ENCODE measurements around the gene RASL10B.
"Not testable (repeated sequence)": the region's sequence is repeated elsewhere in the genome, so short reads cannot be mapped to it uniquely, and the experiment has no call there.

RASL10B gene

DNA sequence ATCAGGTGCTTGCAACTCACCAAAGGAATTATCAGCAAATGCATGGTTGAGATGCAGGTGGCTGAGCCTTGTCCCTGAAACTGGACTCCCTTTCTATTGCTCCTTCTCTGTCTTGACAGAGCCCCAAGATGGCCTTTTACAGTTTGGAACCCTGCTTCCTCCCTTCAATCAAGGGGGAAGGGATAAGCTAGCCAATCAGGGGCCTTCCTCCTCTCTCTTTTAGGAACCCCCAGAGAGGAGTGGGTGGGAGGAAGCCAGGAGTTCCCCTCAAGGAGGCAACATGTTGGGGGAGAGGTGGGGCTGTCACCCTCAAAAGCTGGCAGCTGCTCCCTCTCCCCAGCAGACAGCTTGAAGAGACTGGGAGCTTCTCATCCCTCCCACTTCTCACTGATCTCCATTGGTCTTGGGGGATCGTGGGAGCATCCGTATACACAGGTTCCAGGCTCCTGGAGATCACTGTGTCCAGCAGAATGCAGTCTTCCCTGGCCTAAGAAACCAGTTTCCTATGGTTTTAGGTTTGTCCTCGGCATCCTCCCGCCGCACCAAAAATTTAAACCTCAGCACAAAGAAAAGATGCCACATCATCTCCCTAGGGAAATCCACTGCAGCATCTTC, 7.2 kb downstream of the RASL10B start:
- H3K4me3 ChIP-seq (ENCODE audit: low read length), result no peak overlapping the region

DNA sequence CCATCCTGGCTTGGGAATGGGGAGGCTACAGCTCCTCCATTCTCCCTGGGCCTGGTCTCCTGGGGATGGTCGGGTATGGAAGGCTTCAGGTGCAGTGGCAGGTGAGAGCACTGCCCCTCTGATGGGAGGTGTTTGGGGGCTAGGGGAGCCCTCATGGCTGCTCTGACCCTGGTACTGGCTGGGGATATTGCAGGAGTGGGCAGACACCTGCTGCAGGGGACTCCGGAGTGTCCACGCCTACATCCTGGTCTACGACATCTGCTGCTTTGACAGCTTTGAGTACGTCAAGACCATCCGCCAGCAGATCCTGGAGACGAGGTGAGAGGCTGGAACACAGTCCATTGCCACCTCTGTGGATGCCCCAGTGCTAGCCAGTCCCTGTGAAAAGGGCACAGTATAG, 8.8 kb downstream of the RASL10B start:
- no peak overlapping the region for H3K4me3 ChIP-seq (ENCODE audit: low read length)
- no peak for DNase-seq (ENCODE audit: low read depth, low spot score)

More for the DNA sequence above, 7.2 kb downstream of the RASL10B start:
- DNase-seq (ENCODE audit: low read depth, low spot score), result no peak

DNA sequence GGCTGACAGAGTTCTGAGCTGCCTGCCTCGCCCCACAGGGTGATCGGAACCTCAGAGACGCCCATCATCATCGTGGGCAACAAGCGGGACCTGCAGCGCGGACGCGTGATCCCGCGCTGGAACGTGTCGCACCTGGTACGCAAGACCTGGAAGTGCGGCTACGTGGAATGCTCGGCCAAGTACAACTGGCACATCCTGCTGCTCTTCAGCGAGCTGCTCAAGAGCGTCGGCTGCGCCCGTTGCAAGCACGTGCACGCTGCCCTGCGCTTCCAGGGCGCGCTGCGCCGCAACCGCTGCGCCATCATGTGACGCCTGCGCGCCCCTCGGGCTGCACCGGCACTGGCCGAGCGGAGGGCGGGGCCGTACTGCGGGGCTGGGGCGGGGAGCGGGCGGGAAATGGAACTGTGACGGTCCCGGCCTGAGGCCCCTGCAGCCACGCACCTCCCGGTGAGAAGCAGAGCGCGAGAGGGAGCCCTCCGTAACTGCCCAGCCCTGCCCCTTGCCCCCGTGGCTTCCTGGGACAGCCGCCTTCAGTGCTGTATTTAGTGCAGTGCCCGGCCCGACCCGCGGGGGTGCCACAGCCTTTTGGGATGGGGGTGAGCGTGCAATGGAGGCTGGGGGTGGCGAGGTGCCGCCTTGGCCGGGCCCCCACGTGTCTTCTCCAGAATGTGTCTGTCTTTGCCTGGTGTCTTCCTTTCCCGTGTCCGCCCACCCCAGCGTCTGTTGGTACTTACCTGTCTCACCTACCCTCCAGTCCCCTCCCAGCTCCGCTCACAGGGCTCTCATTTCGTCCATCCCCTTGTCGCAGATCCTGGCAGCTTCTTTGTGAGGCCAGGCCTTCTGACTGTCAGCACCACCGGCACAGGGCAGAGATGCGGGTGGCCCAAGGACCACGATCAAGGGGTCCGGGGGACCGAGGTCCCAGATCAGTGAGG, 9.8 kb downstream of the RASL10B start:
- DNase-seq (ENCODE audit: low read depth, low spot score), result no peak
- no peak overlapping the region for H3K4me3 ChIP-seq (ENCODE audit: low read length)

DNA sequence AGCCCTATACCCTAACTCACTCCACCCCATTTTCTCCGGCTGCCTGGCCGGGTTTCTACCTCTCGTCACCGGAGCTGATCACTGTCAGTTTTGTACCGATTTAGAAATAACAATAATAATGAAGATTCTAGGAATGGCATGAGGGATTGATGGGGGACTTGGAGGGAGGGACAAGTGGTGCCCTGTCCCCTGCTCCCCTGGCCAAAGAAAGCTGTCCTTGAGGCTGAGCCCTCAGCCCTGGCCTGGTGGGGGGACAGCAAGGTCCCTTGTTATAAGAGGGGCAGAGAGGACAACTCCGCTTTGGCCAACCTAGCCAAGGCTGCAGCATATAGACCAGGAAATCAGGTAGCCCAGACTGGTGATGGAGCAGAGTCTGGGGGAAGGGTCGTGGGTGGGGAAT, 11.1 kb downstream of the RASL10B start:
- no peak for DNase-seq (ENCODE audit: low read depth, low spot score)
- no peak overlapping the region for H3K4me3 ChIP-seq (ENCODE audit: low read length)

DNA sequence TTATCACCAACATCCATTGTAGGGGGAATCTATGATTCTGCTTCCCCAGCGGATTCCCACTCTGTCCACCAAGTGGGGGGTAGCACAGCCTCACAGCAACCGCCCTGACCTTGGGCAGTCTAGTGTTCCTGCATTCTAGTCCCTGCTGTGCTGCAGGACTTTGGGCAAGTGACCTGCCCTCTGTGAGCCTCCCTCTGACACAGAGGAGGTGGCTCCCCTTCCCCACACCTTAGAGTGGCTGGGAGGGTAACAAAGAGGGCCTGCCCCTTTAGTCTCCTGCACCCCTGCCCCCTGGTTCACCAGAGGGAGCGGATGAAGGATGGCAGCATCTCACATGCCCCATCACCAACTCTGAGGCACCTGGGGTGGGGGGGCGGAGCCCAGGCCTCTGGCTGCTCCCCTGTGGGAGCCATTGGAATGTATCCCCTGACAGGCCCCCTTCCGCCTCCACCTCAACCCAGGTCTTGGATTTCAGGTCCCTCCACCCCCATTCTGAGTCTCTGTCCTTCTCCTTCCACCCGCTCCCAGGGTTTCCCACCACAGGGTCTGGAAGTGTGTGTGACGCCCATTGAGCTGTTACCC, 11.5 kb downstream of the RASL10B start:
- no peak overlapping the region for H3K4me3 ChIP-seq (ENCODE audit: low read length)
- DNase-seq (ENCODE audit: low read depth, low spot score), result no peak

DNA sequence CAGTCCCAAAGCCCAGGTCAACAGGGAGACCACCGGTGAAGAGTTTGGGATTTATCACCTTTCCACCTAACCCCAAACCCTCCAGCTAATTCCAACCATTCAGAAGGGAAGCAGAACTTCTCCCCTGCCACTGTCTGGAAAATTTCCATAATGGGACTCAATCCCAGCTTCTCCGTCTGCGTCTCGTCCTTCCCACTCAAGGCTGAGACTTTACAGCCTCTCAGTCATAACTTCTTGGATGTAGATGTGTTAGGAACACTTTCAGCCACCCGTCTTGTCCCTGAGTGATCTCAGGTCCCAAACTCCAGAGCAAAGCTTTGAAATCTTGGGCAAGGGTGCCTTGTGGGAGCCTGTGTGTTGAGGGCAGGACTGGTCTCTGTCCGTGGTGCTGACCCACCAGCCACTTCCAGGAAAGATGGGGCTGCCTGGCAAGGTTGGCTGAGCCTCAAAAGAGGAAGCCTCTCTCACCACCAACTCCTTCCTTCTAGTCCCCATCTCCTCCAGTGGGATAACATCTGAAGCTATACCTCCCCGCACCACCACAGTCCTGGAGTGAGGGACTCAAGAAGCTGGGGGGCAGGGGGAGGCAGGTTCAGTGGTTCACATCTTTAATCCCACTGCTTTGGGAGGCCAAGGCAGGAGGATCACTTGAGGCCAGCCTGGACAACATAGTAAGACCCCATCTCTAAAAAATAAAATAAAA, 12.3 kb downstream of the RASL10B start:
- H3K4me3 ChIP-seq (ENCODE audit: low read length), result no peak overlapping the region
- peak; percentile 18 for DNase-seq (ENCODE audit: low read depth, low spot score)

DNA sequence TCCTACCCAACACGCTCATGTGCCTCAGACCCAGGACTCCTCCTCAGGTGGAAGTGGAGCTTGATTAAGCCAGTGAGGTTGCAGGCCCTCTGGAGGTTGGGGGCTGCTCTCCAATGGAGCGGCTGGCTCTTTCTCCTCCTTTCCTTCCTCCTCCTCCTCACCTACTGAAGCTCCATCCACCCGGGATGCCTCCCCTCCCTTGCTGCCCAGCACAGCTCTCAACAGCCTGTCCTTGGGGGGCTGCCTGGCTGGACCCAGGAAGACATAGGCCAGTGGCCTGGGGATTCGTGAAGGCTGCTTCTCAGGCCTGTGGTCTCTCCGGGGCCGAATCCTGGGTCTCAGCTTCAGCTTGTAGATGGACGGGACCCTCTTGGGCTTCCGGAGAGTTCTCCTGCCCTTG, 13.4 kb downstream of the RASL10B start:
- DNase-seq (ENCODE audit: low read depth, low spot score), result no peak
- no peak overlapping the region for H3K4me3 ChIP-seq (ENCODE audit: low read length)

DNA sequence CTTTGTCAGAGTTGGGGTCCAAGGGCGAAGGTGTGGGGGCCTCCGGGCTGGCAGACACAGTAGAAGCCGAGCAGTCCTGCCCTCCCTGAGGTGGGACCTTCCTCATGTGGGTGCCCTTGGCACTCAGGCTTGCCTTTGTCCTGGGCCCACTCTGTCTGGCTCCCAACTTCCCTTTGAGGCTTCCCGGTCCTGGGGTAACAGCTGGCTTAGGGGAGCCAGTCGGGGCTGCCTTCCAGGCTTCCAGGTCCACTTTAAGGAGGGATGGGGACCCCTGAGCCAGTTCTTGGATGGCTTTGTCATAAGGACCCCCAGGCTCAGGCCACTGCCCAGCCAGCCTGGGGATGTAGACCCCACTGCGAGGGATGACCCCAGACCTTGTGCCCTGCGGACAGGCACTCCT, 13.8 kb downstream of the RASL10B start:
- DNase-seq (ENCODE audit: low read depth, low spot score), result no peak
- H3K4me3 ChIP-seq (ENCODE audit: low read length), result no peak overlapping the region

DNA sequence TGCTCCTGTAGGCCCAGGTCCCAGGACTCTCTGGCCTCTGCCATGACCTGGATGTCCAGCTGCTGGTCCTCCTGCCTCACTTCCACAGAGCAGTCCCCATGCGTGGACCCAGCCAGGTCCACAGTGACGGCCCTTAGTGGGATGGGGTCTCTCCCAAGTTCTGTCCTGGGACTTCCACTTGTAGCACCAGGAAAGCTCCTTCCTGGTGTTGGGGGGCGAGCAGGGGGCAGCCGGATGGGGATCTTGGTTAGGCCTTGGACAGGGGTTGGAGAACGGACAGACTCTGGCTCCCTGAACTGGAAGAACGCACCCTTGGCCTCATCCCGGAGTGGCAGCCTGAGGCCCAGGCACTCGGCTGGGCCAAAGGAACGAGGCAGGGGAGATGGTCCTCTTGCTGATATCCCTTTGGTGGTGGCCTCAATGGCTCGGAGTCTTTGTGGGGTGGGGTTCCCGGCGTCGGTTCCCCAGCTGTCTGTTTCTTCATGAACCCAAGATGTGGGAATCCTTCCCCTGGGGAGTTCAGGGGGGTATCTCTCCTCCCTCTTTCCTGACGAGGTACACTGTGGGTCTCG, 14.4 kb downstream of the RASL10B start:
- H3K4me3 ChIP-seq (ENCODE audit: low read length), result no peak overlapping the region
- no peak for DNase-seq (ENCODE audit: low read depth, low spot score)

DNA sequence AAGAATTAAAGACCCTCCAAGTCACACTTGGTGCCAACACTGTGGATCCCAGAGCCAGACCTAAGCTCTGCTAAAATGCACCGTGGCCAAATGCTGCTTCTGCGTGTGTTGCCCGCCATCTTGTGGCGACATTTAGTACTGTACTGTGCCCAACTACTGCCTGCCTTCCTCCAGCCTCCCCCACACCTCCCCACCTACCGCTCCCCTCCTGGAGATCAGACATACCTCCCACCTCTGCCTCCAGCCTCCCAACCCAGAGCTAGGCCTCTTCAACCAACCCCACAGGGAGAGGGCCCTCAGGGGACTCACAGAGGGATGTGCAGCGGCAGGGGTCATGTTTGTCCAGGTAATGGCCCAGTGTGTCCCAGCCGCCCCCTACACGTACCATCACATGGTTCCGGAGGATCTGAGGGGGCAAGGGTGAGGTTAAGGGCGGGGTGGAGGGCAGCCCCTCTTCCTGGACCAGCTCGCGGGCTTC, 16.1 kb downstream of the RASL10B start:
- DNase-seq (ENCODE audit: low read depth, low spot score), result peak; percentile 75
- no peak overlapping the region for H3K4me3 ChIP-seq (ENCODE audit: low read length)

DNA sequence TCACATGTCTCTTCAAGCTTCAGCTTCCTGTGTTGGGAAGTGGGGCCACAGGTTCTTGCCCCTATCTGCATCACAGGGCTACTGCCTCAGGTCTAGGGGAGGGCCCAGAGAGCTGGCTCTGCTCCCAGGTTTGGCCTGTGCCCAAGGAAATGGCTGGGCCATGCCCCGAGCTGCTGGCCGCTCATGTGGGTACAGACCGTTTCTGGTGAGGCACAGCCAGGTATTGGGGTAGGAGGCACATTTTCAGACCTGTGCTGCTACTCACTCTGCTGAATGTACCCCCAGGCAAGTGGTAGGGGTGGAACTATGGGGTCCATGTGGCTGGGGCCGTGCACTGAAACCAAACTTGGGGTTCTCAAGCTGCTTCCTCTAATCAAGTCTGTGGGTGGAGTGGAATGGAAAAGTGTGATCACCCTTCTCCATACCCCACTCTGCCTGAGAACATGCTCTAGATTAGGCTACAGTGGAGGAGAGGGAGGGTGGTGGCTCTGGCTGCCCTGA, 17.0 kb downstream of the RASL10B start:
- no peak overlapping the region for H3K4me3 ChIP-seq (ENCODE audit: low read length)
- no peak for DNase-seq (ENCODE audit: low read depth, low spot score)

DNA sequence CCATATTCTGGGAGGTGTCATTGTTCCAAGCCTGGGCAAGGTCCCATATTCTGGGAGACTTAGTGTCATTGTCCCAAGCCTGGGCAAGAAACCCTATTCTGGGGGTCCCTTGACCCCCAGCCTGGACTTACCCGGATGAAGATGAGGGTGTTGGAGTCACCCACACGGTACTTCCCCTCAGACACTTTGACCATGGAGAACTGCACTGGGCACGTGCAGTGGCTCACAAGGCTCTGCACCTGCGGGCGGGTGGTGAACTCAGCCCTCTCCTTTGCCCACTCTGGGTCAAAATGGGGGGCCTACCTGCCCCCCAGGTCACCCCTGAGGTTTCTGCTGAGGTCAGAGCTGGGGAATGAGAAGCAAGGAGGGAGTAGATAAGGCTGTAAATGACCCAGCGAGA, 17.5 kb downstream of the RASL10B start:
- DNase-seq (ENCODE audit: low read depth, low spot score), result no peak
- H3K4me3 ChIP-seq (ENCODE audit: low read length), result no peak overlapping the region

DNA sequence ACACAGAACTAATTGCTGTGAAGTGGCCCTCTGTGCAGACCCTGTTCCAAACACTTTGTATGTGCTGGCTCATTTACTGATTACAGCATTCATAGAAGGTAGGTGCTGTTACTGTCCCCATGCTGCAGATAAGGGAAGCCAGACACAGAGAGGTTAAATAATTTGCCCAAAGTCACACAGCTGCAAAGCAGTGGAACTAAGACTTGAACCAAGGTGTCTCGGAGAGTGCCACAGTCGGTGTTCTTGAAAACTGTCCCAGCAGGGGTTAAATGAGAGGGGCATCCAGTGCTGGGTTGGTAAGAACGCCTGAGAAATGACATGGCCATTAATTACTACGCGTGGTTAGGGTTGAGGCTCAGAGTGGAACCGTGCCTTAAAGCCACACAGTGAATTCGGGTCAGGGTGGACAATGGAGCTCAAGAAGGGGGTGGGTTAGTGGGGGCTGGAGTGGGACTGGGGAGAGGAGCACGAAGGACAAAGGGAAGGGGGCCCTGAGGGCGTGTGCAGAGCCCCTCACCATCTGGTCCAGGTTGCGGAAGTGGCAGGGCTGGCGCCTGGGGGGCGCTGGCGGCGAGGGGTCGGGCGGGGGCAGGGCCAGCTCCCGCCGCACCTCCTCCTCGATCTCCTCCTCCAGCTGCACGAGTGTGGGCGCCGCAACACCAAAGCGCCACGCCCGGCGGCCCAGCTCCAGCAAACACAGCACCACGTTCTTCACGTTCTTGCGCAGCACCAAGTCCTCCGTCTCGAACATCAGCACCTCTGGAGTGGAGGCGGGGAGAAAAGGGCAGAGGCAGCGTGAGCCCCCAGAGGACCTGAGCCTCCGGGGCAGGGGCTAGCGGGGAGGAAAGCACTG, 18.3 kb downstream of the RASL10B start:
- DNase-seq (ENCODE audit: low read depth, low spot score), result no peak
- no peak overlapping the region for H3K4me3 ChIP-seq (ENCODE audit: low read length)

DNA sequence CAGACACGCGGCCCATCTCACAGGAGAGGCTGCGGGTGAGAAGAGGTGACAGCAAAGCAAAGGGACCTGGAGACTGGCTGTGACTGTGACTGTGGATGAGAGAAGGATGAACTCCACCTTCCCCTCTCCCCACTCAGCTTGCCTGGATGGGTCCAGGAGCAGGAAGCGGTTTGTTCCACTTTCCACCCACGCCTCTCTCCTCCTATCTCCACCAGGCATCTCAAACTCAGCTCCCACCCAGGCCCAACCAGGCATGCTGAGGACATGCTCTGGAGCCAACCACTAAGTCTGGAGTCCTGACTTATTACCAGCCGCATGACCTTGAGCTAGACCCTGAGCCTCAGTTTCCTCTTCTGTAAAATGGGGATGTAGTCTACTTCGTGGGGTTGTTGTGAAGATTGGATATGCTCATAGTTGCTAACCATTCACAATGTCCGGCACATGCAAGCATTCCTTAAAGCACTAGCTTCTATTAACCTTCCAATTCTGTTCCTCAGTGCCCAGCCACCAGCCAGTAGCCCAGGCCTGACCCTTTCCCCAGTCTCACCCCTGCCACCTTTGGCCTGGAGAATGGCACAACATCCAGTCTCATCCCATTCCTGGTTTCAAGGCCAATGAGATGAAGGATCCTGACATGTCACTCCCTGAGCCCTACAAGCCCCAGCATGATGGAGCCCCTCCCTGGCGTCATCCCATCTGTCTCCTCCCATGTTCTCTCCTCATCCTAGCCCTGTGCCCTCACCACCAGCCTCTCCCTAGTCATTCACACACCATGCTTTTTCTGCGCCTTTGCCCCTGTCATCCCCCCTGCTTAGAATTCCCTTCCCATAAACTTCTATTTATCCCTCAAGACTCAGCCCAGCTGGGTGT, 19.3 kb downstream of the RASL10B start:
- no peak overlapping the region for H3K4me3 ChIP-seq (ENCODE audit: low read length)
- DNase-seq (ENCODE audit: low read depth, low spot score), result no peak

DNA sequence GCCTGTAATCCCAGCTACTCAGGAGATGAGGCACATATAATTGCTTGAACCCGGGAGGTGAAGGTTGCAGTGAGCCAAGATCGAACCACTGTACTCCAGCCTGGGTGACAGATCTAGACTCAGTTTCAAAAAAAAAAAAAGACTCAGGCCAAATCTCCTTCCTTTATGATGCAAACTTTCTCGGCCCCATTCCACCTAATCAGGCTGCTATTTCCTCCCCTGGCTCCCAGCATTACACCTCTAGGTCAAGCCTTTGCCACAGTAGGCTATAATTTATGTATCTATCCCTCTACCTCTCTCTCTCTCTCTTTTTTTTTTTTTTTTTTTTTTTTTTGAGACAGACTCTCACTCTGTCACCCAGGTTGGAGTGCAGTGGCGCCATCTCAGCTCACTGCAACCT, 20.1 kb downstream of the RASL10B start:
- not testable (repeated sequence) for H3K4me3 ChIP-seq (ENCODE audit: low read length); DNase-seq (ENCODE audit: low read depth, low spot score)

DNA sequence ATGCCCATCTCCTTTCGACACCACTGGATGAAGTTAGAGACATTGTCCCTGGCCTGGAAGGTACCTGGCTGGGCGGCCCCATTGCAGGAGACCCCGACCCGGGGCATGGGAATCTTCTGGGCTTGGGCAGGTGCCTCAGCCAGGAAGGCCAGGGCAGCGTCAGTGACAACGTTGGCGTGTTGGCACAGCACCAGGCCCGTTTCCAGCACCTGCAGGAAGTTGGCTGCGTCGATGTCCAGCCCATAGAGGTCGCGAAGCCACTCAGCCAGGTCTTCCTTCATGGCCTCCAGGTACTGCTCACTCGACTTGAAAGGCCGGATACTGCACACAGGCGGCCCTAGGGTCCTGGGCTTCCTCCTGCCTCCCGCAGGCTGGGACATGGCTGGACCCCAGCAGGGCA, 21.0 kb downstream of the RASL10B start:
- DNase-seq (ENCODE audit: low read depth, low spot score), result no peak
- no peak overlapping the region for H3K4me3 ChIP-seq (ENCODE audit: low read length)
